ENCODE data around the gene MTA1. TPM values are rescaled to one million over a fixed set of nuclear protein-coding genes. Genes with fewer than 3 reads are reported as not detected.

Gene MTA1
- total and polyA plus RNA-seq, 2 donors (not counting 1 experiment from before 2014, with no cell fraction given), result 137 to 147 TPM

- TF ChIP-seq CTCF (IDR thresholded peaks at IDR 0.05), result no peak
- TF ChIP-seq EZH2 (IDR thresholded peaks at IDR 0.05; ENCODE audit: borderline replicate concordance, insufficient read depth, low read depth, low read length, poor library complexity, severe bottlenecking), result no peak
- H3K27ac Mint-ChIP-seq, result no peak overlapping the region
Observed at GRCh38 chr14:105385322-105385637, 34.3 kb upstream of the MTA1 start.

GRCh38 chr14:105385698-105386365, 33.8 kb upstream of the MTA1 start:
- Histone ChIP-seq H2AFZ (ENCODE audit: insufficient read depth, low read depth, low read length, poor library complexity, severe bottlenecking) (no peak overlapping the region), H3K9ac (ENCODE audit: low read length) (no peak overlapping the region), H3K27ac (ENCODE audit: low read length in 2 of 2) (no peak overlapping the region), H3K9me3 (ENCODE audit: control extremely low read depth in 1 of 3, control insufficient read depth in 2 of 3, insufficient read depth in 1 of 3, low read length in 2 of 3) (no peaks in the 10 kb centered on the region), H3K79me2 (ENCODE audit: control insufficient read depth, insufficient read depth, low read length) (no peaks in the 10 kb centered on the region), H3K4me1 (ENCODE audit: control insufficient read depth in 2 of 2, insufficient read depth in 2 of 2, low read length in 2 of 2) (peaks cover 10 to 15% of the 10 kb centered on the region in 2 donors), H3K36me3 (replicated peaks in 1 of 2; ENCODE audit: control extremely low read depth in 1 of 2, control insufficient read depth in 1 of 2, extremely low read depth in 1 of 2, insufficient read depth in 2 of 2, low read length in 1 of 2) (no peaks in the 10 kb centered on the region), H3K4me3 (ENCODE audit: control extremely low read depth in 1 of 5, extremely low read depth in 1 of 5, insufficient read depth in 1 of 5, low read depth in 2 of 5, low read length in 4 of 5) (no peak overlapping the region), H4K20me1 (ENCODE audit: control insufficient read depth, insufficient read depth, low read length, poor library complexity, severe bottlenecking) (no peaks in the 10 kb centered on the region), H3K27me3 (replicated peaks in 1 of 4; ENCODE audit: control extremely low read depth in 1 of 4, control insufficient read depth in 3 of 4, insufficient read depth in 4 of 4, low read length in 3 of 4) (no peaks in the 10 kb centered on the region), H3K4me2 (replicated peaks; ENCODE audit: low read depth, low read length, poor library complexity, severe bottlenecking) (no peak overlapping the region)
- WGBS (ENCODE audit: insufficient coverage), result 94% methylated on average over 21 of the region's 22 CpGs
- Mint-ChIP-seq H3K9me3 (ENCODE audit: insufficient read depth) (no peaks in the 10 kb centered on the region), H3K27me3 (no peaks in the 10 kb centered on the region), H3K27ac (no peak overlapping the region), H3K4me1 (peaks cover 11% of the 10 kb centered on the region), H3K4me3 (no peak overlapping the region)
- no peak for DNase-seq
- POLR2A ChIA-PET, result no interaction called here
- TF ChIP-seq EZH2 (IDR thresholded peaks at IDR 0.05; ENCODE audit: borderline replicate concordance, insufficient read depth, low read depth, low read length, poor library complexity, severe bottlenecking), result no peak
- no peak for TF ChIP-seq CTCF (IDR thresholded peaks at IDR 0.05)
- intact Hi-C loops (cut with micrococcal nuclease), result no loop called here
- CTCF ChIA-PET, result no interaction called here
- no peak for ATAC-seq (ENCODE audit: low read depth)

More at GRCh38 chr14:105385322-105385637, 34.3 kb upstream of the MTA1 start:
- no peaks in the 10 kb centered on the region for H3K27me3 ChIP-seq (replicated peaks in 1 of 4; ENCODE audit: control extremely low read depth in 1 of 4, control insufficient read depth in 3 of 4, insufficient read depth in 4 of 4, low read length in 3 of 4)
- H2AFZ ChIP-seq (ENCODE audit: insufficient read depth, low read depth, low read length, poor library complexity, severe bottlenecking), result no peak overlapping the region
- H3K4me1 ChIP-seq (ENCODE audit: control insufficient read depth in 2 of 2, insufficient read depth in 2 of 2, low read length in 2 of 2), result peaks cover 5 to 9% of the 10 kb centered on the region in 2 donors
- H3K9ac ChIP-seq (ENCODE audit: low read length), result no peak overlapping the region
- WGBS (ENCODE audit: insufficient coverage), result 95% methylated on average over 19 of the region's 19 CpGs
- H3K4me3 ChIP-seq (ENCODE audit: control extremely low read depth in 1 of 5, extremely low read depth in 1 of 5, insufficient read depth in 1 of 5, low read depth in 2 of 5, low read length in 4 of 5), result no peak overlapping the region
- no peak overlapping the region for H3K4me3 Mint-ChIP-seq
- no peaks in the 10 kb centered on the region for H3K9me3 ChIP-seq (ENCODE audit: control extremely low read depth in 1 of 3, control insufficient read depth in 2 of 3, insufficient read depth in 1 of 3, low read length in 2 of 3)
- POLR2A ChIA-PET, result no interaction called here
- no peak for DNase-seq
- no peaks in the 10 kb centered on the region for H4K20me1 ChIP-seq (ENCODE audit: control insufficient read depth, insufficient read depth, low read length, poor library complexity, severe bottlenecking)
- no peaks in the 10 kb centered on the region for H3K27me3 Mint-ChIP-seq
- H3K79me2 ChIP-seq (ENCODE audit: control insufficient read depth, insufficient read depth, low read length), result no peaks in the 10 kb centered on the region
- intact Hi-C loops (cut with micrococcal nuclease), result no loop called here
- H3K9me3 Mint-ChIP-seq (ENCODE audit: insufficient read depth), result no peaks in the 10 kb centered on the region
- ATAC-seq (ENCODE audit: low read depth), result no peak
- H3K4me1 Mint-ChIP-seq, result peaks cover 7% of the 10 kb centered on the region
- H3K36me3 ChIP-seq (replicated peaks in 1 of 2; ENCODE audit: control extremely low read depth in 1 of 2, control insufficient read depth in 1 of 2, extremely low read depth in 1 of 2, insufficient read depth in 2 of 2, low read length in 1 of 2), result no peaks in the 10 kb centered on the region
- H3K4me2 ChIP-seq (replicated peaks; ENCODE audit: low read depth, low read length, poor library complexity, severe bottlenecking), result no peak overlapping the region
- CTCF ChIA-PET, result interaction anchor here (1.3 kb wide), 1 partner anchor 13 kb away, joined by 3 read pairs; no protein-coding TSS in a partner anchor
- H3K27ac ChIP-seq (ENCODE audit: low read length in 2 of 2), result no peak overlapping the region
